ENCODE data around the gene HNRNPH3. TPM values are rescaled to one million over a fixed set of nuclear protein-coding genes. Genes with fewer than 3 reads are reported as not detected.

HNRNPH3 gene
- total RNA-seq, 2 donors from 2014 or later = 24.1 to 27.7 TPM

DNA sequence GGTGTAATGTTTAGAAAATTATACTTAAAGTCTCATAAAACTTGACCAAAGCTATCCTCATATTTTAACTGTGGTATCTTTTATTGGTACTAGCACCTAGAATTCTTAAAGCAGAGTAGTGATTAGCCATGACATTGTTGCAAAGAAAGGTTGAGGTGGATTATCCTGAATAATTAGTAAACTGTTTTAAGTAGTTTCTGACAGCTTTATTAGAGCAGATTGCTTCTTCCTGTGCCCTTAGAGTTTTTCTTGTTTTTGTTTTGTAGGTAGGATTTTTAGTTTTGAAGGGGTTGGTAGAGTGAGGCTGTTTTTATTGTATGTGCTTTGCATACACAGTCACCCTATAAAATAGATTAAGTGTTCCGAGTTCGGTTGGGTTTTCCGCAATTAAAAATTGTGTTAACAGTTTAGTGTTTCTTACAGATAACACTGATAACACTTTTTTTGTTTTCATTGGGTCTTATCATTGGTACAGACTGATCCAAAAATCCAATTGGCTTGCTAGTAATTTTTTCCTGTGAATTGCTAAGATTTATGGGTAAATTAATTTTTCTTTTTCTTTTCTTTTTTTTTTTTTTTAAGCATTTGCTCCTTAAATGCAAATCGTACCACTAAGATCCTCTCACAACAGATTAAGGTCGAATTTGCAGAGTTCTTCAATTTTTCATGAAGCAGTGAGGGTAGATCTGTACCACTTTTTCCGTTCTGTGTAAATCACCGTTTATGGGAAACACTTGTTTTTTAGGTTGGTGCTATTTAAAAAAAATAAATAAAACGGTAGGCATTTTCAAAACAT lies 3.0 kb downstream of the HNRNPH3 start:
- no peak for TF ChIP-seq POLR2A (IDR thresholded peaks at IDR 0.05)
- TF ChIP-seq, protein P1, sequence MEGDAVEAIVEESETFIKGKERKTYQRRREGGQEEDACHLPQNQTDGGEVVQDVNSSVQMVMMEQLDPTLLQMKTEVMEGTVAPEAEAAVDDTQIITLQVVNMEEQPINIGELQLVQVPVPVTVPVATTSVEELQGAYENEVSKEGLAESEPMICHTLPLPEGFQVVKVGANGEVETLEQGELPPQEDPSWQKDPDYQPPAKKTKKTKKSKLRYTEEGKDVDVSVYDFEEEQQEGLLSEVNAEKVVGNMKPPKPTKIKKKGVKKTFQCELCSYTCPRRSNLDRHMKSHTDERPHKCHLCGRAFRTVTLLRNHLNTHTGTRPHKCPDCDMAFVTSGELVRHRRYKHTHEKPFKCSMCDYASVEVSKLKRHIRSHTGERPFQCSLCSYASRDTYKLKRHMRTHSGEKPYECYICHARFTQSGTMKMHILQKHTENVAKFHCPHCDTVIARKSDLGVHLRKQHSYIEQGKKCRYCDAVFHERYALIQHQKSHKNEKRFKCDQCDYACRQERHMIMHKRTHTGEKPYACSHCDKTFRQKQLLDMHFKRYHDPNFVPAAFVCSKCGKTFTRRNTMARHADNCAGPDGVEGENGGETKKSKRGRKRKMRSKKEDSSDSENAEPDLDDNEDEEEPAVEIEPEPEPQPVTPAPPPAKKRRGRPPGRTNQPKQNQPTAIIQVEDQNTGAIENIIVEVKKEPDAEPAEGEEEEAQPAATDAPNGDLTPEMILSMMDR (IDR thresholded peaks at IDR 0.05) = no peak
- ATAC-seq (no peak), DNase-seq (no peak)
- peak overlapping the region in 1 of 2 donors; percentile 3 for H3K4me3 ChIP-seq
- intact Hi-C loops (cut with DNase I) = no loop called here
- H3K4me1 ChIP-seq = peaks cover 47% of the 10 kb centered on the region
- WGBS, 2 donors = 2 to 4% methylated on average over 8 of the region's 8 CpGs
- H3K27me3 ChIP-seq = no peaks in the 10 kb centered on the region
- no peak overlapping the region for H3K27ac ChIP-seq
- peaks cover 0 to 13% of the 10 kb centered on the region in 2 donors for H3K36me3 ChIP-seq (replicated peaks in 1 of 2; ENCODE audit: insufficient read depth in 1 of 2, low read depth in 2 of 2)
- no peaks in the 10 kb centered on the region for H3K9me3 ChIP-seq

- 59 to 72% methylated on average over 7 of the region's 7 CpGs for WGBS, 2 donors
- peaks cover 40% of the 10 kb centered on the region for H3K4me1 ChIP-seq
- ATAC-seq = no peak
- DNase-seq = no peak
- H3K9me3 ChIP-seq = no peaks in the 10 kb centered on the region
- TF ChIP-seq POLR2A (IDR thresholded peaks at IDR 0.05) = no peak
- TF ChIP-seq, protein P1 (IDR thresholded peaks at IDR 0.05) = no peak
- H3K36me3 ChIP-seq (replicated peaks in 1 of 2; ENCODE audit: insufficient read depth in 1 of 2, low read depth in 2 of 2) = peaks cover 13 to 32% of the 10 kb centered on the region in 2 donors
- intact Hi-C loops (cut with DNase I) = no loop called here
- H3K4me3 ChIP-seq = no peak overlapping the region
- no peaks in the 10 kb centered on the region for H3K27me3 ChIP-seq
- H3K27ac ChIP-seq = no peak overlapping the region
Observed at GRCh38 chr10:68336754-68337351, 5.0 kb downstream of the HNRNPH3 start.

GRCh38 chr10:68340358-68341080 lies 8.7 kb downstream of the HNRNPH3 start:
- H3K4me1 ChIP-seq = peaks cover 25% of the 10 kb centered on the region
- no peaks in the 10 kb centered on the region for H3K9me3 ChIP-seq
- no peak overlapping the region for H3K27ac ChIP-seq
- H3K4me3 ChIP-seq = no peak overlapping the region
- intact Hi-C loops (cut with DNase I) = no loop called here
- ATAC-seq = no peak
- H3K36me3 ChIP-seq (replicated peaks in 1 of 2; ENCODE audit: insufficient read depth in 1 of 2, low read depth in 2 of 2) = peaks cover 21 to 42% of the 10 kb centered on the region in 2 donors
- WGBS, 2 donors = 92 to 97% methylated on average over 8 of the region's 8 CpGs
- no peaks in the 10 kb centered on the region for H3K27me3 ChIP-seq
- DNase-seq = no peak
- TF ChIP-seq, protein P1 (IDR thresholded peaks at IDR 0.05) = no peak
- no peak for TF ChIP-seq POLR2A (IDR thresholded peaks at IDR 0.05)

DNA sequence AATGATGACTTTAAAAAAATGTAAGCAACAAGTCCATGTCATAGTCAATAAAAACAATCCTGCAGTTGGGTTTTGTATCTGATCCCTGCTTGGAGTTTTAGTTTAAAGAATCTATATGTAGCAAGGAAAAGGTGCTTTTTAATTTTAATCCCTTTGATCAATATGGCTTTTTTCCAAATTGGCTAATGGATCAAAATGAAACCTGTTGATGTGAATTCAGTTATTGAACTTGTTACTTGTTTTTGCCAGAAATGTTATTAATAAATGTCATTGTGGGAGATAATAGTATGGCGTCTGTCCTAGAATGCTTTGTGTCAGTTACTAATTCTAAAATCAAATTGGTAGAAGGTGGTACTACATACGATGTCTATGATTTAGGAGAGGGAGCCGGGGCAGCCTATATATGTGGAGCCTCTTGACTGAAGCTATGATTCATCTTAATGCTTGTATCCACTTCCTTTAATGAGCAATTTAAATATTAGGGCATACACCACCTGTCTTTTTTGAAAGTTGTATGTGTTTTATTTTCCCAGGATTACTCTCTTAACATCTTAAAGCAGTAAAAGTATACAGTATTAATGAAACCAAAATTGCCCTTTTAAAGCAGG lies 11.1 kb downstream of the HNRNPH3 start:
- 64 to 68% methylated on average over 3 of the region's 3 CpGs for WGBS, 2 donors
- no peak for TF ChIP-seq POLR2A (IDR thresholded peaks at IDR 0.05)
- TF ChIP-seq, protein P1 (IDR thresholded peaks at IDR 0.05) = no peak
- no peak overlapping the region for H3K4me3 ChIP-seq
- no peak overlapping the region for H3K27ac ChIP-seq
- no peak for ATAC-seq
- H3K27me3 ChIP-seq = no peaks in the 10 kb centered on the region
- H3K9me3 ChIP-seq = no peaks in the 10 kb centered on the region
- peaks cover under 1% of the 10 kb centered on the region for H3K4me1 ChIP-seq
- intact Hi-C loops (cut with DNase I) = no loop called here
- no peak for DNase-seq
- H3K36me3 ChIP-seq (replicated peaks in 1 of 2; ENCODE audit: insufficient read depth in 1 of 2, low read depth in 2 of 2) = peaks cover 21 to 44% of the 10 kb centered on the region in 2 donors

Data from body of pancreas (tissue), 4 donors.